K562 (cell line): Measurements from ENCODE around the gene DNAJC9. TPM values are rescaled to one million over a fixed set of nuclear protein-coding genes. Genes with fewer than 3 reads are reported as not detected.

Experiments used
- ATAC-seq: fragments of 200-7000 bp; cut with Tn5 transposase; 3 replicates; pipeline ENCODE4 v1.9.1; 2020; ENCODE audit warnings: moderate library complexity
- BruUV-seq: library from RNA; stranded (reverse); fragments of 400-500 nt; replicated peaks from 2 replicates; lab custom pipeline; 2021; lab: Mats Ljungman, UMichigan
- CTCF ChIA-PET: fragments of 300-600 bp; formaldehyde crosslinking; extraction: SDS; loops from one replicate; lab custom pipeline; 2021; ENCODE audit warnings: low intra/inter-chr PET ratio; lab: Yijun Ruan, JAX
- POLR2A ChIA-PET: fragments of 300-600, 350-650 bp; sonication (Branson Sonifier 250); formaldehyde crosslinking; extraction: SDS; loops from one replicate; lab custom pipeline; 2021; ENCODE audit warnings: antibody characterized with exemption, inconsistent platforms; lab: Yijun Ruan, JAX
- DNase-seq, 4 experiments: peaks; one replicate each; pipeline versions ENCODE4 v3.0.0 to v3.0.0-alpha.2; 2011 to 2018; ENCODE audit warnings: low spot score in 3 of 4, mixed read lengths in 3 of 4; ENCODE audit errors: extremely low read depth in 1 of 4
- FAIRE-seq: peaks from 2 replicates; lab custom pipeline; 2011; peaks lifted over from hg19 to GRCh38; lab: Jason Lieb, UNC
- H2AFZ ChIP-seq: 2 replicates; pipeline ENCODE4 v1.6.0; 2011; ENCODE audit warnings: low read depth, low read length, control low read depth, inconsistent platforms
- H3K27ac ChIP-seq: fragments of 200-600 bp; 3 replicates; pipeline ENCODE4 v1.8.0; 2011; ENCODE audit warnings: low read depth, mild to moderate bottlenecking, control low read depth, inconsistent platforms, low read length, moderate library complexity, mixed read lengths; ENCODE audit errors: extremely low read depth
- H3K27me3 ChIP-seq, 2 experiments: fragments of 300-600 bp in 1 of 2; 2 replicates in 1 of 2; 3 replicates in 1 of 2; pipeline versions ENCODE4 v1.6.0 to v1.8.0; 2011; ENCODE audit warnings: inconsistent platforms in 2 of 2, low read length in 2 of 2, mild to moderate bottlenecking in 1 of 2, mixed read lengths in 1 of 2, moderate library complexity in 1 of 2; ENCODE audit not compliant: control insufficient read depth in 2 of 2, insufficient read depth in 2 of 2
- H3K36me3 ChIP-seq: fragments of 300-600 bp; 3 replicates; pipeline ENCODE4 v1.8.0; 2011; ENCODE audit warnings: mild to moderate bottlenecking, low read length, inconsistent platforms; ENCODE audit not compliant: control insufficient read depth, insufficient read depth
- H3K4me1 ChIP-seq, 2 experiments: fragments of 200-600 bp in 1 of 2; replicated peaks in 1 of 2; 2 replicates in 1 of 2; 3 replicates in 1 of 2; pipeline versions ENCODE4 v1.5.1 to v1.8.0; 2011; ENCODE audit warnings: inconsistent platforms in 2 of 2, low read length in 2 of 2, mild to moderate bottlenecking in 1 of 2, mixed read lengths in 1 of 2, moderate library complexity in 1 of 2; ENCODE audit not compliant: control insufficient read depth in 2 of 2, insufficient read depth in 2 of 2
- H3K4me2 ChIP-seq: 2 replicates; pipeline ENCODE4 v1.6.1; 2011; ENCODE audit warnings: low read length, control low read depth, inconsistent platforms, mixed read lengths; ENCODE audit not compliant: insufficient read depth
- H3K4me3 ChIP-seq: fragments of 200-600 bp; sonication (generic), shearing (Covaris generic); 2 replicates; pipeline ENCODE4 v1.5.1; 2016; ENCODE audit warnings: control low read depth, inconsistent platforms
- H3K79me2 ChIP-seq: fragments of 200-600 bp; 3 replicates; pipeline ENCODE4 v1.8.0; 2011; ENCODE audit warnings: low read length, inconsistent platforms; ENCODE audit not compliant: control insufficient read depth, insufficient read depth
- H3K9ac ChIP-seq, 2 experiments: 2 replicates each; pipeline versions ENCODE4 v1.6.0 to v1.6.1; 2011; ENCODE audit warnings: low read depth in 2 of 2, low read length in 2 of 2, control low read depth in 1 of 2, inconsistent platforms in 1 of 2, mild to moderate bottlenecking in 1 of 2, mixed read lengths in 1 of 2; ENCODE audit not compliant: insufficient read depth in 1 of 2
- H3K9me1 ChIP-seq: one replicate; pipeline ENCODE4 v1.6.0; 2011; ENCODE audit warnings: inconsistent platforms, mild to moderate bottlenecking, low read length, moderate library complexity; ENCODE audit not compliant: control insufficient read depth, insufficient read depth
- H3K9me3 ChIP-seq: replicated peaks from 2 replicates; pipeline ENCODE4 v1.5.1; 2011; ENCODE audit warnings: low read depth, low read length, inconsistent platforms; ENCODE audit not compliant: control insufficient read depth, insufficient read depth
- H4K20me1 ChIP-seq: replicated peaks from 2 replicates; pipeline ENCODE4 v1.6.1; 2011; ENCODE audit warnings: low read length, inconsistent platforms, mixed read lengths; ENCODE audit not compliant: control insufficient read depth, insufficient read depth
- ILF3 ChIP-seq: fragments of 450-650 bp; IDR thresholded peaks from 2 replicates; pipeline ENCODE4 v1.6.1; 2018; ENCODE audit warnings: antibody characterized with exemption, mild to moderate bottlenecking, moderate library complexity, borderline replicate concordance
- KLF10 ChIP-seq: fragments of 250-450 bp; sonication (Bioruptor Pico); IDR thresholded peaks from 2 replicates; pipeline ENCODE4 v1.6.1; 2021; ENCODE audit warnings: matching md5 sums
- NFATC3 ChIP-seq: fragments of 450-650 bp; IDR thresholded peaks from 2 replicates; pipeline ENCODE4 v1.6.1; 2017; ENCODE audit warnings: mild to moderate bottlenecking
- USF2 ChIP-seq: sonication (generic); formaldehyde crosslinking; IDR thresholded peaks from 2 replicates; pipeline ENCODE4 v1.5.0; 2020; ENCODE audit warnings: missing genetic modification reagents
- ZBTB34 ChIP-seq: fragments of 250-450 bp; sonication (Bioruptor Pico); IDR thresholded peaks from 2 replicates; pipeline ENCODE4 v1.8.0; 2021; ENCODE audit warnings: mild to moderate bottlenecking, moderate library complexity
- ZNF197 ChIP-seq: fragments of 200-800 bp; sonication (Bioruptor generic); IDR thresholded peaks from 2 replicates; pipeline ENCODE4 v1.6.1; 2016; ENCODE audit warnings: low read depth, missing genetic modification characterization, missing compliant biosample characterization
- WGBS: fragments of 100-300 bp; shearing (Covaris generic); methylation state at CpG from one replicate; pipeline ENCODE4 v1.1.6; 2016; ENCODE audit warnings: low coverage, mixed read lengths; ENCODE audit not compliant: insufficient coverage; ENCODE audit errors: missing lambda C conversion rate; 5-methylcytosine and 5-hydroxymethylcytosine counted together
- in situ Hi-C: fragments of 300-500 bp; cut with MboI; formaldehyde crosslinking; loops from 4 replicates; pipeline ENCODE4 v1.15.0; 2018; ENCODE audit warnings: inconsistent platforms, mixed read lengths
- intact Hi-C: fragments of 100-400 bp; cut with micrococcal nuclease; formaldehyde crosslinking; loops from 2 replicates; pipeline ENCODE4 v1.14.2; 2022
- polyA plus RNA-seq, 8 experiments: library from polyadenylated mRNA; depleted of rRNA in 4 of 8; stranded (reverse) in 5 of 8; unstranded in 3 of 8; fragments of >200 nt; fragmentation: Nextera tagmentation in 2 of 8; fragmentation: Illumina TruSeq in 1 of 8; extraction: Ambion mirVana in 2 of 8; extraction: Trizol in 1 of 8; gene quantifications; 2 replicates each; pipeline versions ENCODE4 v1.2.1 to v1.2.3, GENCODE V29; 2011 to 2014; ENCODE audit warnings: inconsistent platforms in 1 of 8, missing spikeins in 1 of 8
- total RNA-seq, 7 experiments: library from RNA; depleted of rRNA in 6 of 7; stranded (reverse); fragments of >200 nt in 6 of 7; fragmentation: Illumina TruSeq in 2 of 7; extraction: Trizol in 2 of 7; gene quantifications; 2 replicates each; pipeline versions ENCODE4 v1.2.1 to v1.2.3, GENCODE V29; 2011 to 2021; ENCODE audit warnings: low replicate concordance in 1 of 7

Gene DNAJC9
- total and polyA plus RNA-seq, 9 of the 15 experiments (the other 6 are each of a cell fraction or from before 2014, with no cell fraction given) = 66.7 to 133 (median 102) TPM

GRCh38 chr10:73234695-73235094, 12.4 kb downstream of the DNAJC9 start:
- no peaks in the 10 kb centered on the region for H3K9me3 ChIP-seq
- H3K36me3 ChIP-seq = peaks cover 70% of the 10 kb centered on the region
- no peak overlapping the region for H3K4me2 ChIP-seq
- ChIA-PET CTCF (interaction anchor here (0.7 kb wide), 1 partner anchor 16 kb away, joined by 3 read pairs; no protein-coding TSS in a partner anchor), POLR2A (interaction anchor here (0.6 to 6.3 kb wide), 12 partner anchors 9 to 911 kb away, joined by 3 to 66 read pairs (median 3); partner anchors contain the start of genes DNAJC9 and MRPS16)
- no peak overlapping the region for H3K4me3 ChIP-seq
- DNase-seq = no peak
- peaks cover 13% of the 10 kb centered on the region for H3K79me2 ChIP-seq
- H4K20me1 ChIP-seq = peaks cover 3% of the 10 kb centered on the region
- H3K9me1 ChIP-seq = no peaks in the 10 kb centered on the region
- H3K9ac ChIP-seq = no peak overlapping the region
- intact Hi-C loops = no loop called here
- WGBS = 83% methylated on average over 7 of the region's 7 CpGs
- H2AFZ ChIP-seq = no peak overlapping the region
- no peaks in the 10 kb centered on the region for H3K4me1 ChIP-seq
- TF ChIP-seq USF2 (CRISPR knock-in tag) = no peak
- no peak for TF ChIP-seq ZNF197
- in situ Hi-C loops = no loop called here
- no peak for ATAC-seq
- no peaks in the 10 kb centered on the region for H3K27me3 ChIP-seq
- H3K27ac ChIP-seq = no peak overlapping the region
- BruUV-seq = no TSS peak
- FAIRE-seq = no peak

GRCh38 chr10:73233883-73234282, 13.2 kb downstream of the DNAJC9 start:
- no TSS peak for BruUV-seq
- no peak for ATAC-seq
- DNase-seq = no peak
- Histone ChIP-seq H3K9me1 (no peaks in the 10 kb centered on the region), H2AFZ (no peak overlapping the region), H3K27me3 (no peaks in the 10 kb centered on the region), H4K20me1 (peaks cover 3% of the 10 kb centered on the region), H3K4me3 (no peak overlapping the region), H3K4me2 (no peak overlapping the region), H3K79me2 (peaks cover 6% of the 10 kb centered on the region; the same call in 1 of the 3 replicates), H3K27ac (no peak overlapping the region), H3K9me3 (no peaks in the 10 kb centered on the region), H3K9ac (no peak overlapping the region), H3K36me3 (peaks cover 62% of the 10 kb centered on the region), H3K4me1 (no peaks in the 10 kb centered on the region)
- 83% methylated on average over 2 of the region's 2 CpGs for WGBS
- in situ Hi-C loops (no loop called here), intact Hi-C loops (no loop called here)
- FAIRE-seq = no peak
- CTCF ChIA-PET = interaction anchor here (1.0 kb wide), 1 partner anchor 410 kb away, joined by 4 read pairs; no protein-coding TSS in a partner anchor
- POLR2A ChIA-PET = interaction anchor here (0.5 to 6.3 kb wide), 10 partner anchors 8 to 394 kb away, joined by 3 to 66 read pairs (median 4); partner anchors contain the start of gene DNAJC9
- TF ChIP-seq NFATC3 = no peak
- no peak for TF ChIP-seq ZBTB34 (CRISPR knock-in tag)
- no peak for TF ChIP-seq ILF3
- TF ChIP-seq KLF10 (CRISPR knock-in tag) = no peak
